Endothelial cell of umbilical vein (primary cell): ENCODE data around the gene BOLL.
"Not testable (repeated sequence)": the region's sequence is repeated elsewhere in the genome, so short reads cannot be mapped to it uniquely, and the experiment has no call there.

Experiments used
- EZH2 ChIP-seq: IDR thresholded peaks from 2 replicates; pipeline ENCODE4 v1.6.1; 2012; ENCODE audit warnings: borderline replicate concordance, low read depth, mild to moderate bottlenecking, moderate library complexity, low read length, inconsistent platforms; ENCODE audit not compliant: severe bottlenecking
- GATA2 ChIP-seq: IDR thresholded peaks from 2 replicates; pipeline ENCODE4 v1.7.0; 2011; ENCODE audit warnings: low read depth, mild to moderate bottlenecking, moderate library complexity, mixed read lengths, low read length; ENCODE audit not compliant: insufficient read length, insufficient read depth
- JUN ChIP-seq: IDR thresholded peaks from 2 replicates; pipeline ENCODE4 v1.6.1; 2011; ENCODE audit warnings: borderline replicate concordance, low read depth; ENCODE audit not compliant: insufficient read length, insufficient read depth
- MYC ChIP-seq: IDR thresholded peaks from one replicate; pipeline ENCODE4 v1.6.1; 2011; ENCODE audit warnings: mild to moderate bottlenecking, low read depth, low read length
- POLR2A ChIP-seq: IDR thresholded peaks from 2 replicates; pipeline ENCODE4 v1.6.1; 2012; ENCODE audit warnings: low read depth, mild to moderate bottlenecking, control low read depth, low read length
- POLR2AphosphoS5 ChIP-seq: IDR thresholded peaks from 2 replicates; pipeline ENCODE4 v1.6.1; 2012; ENCODE audit warnings: low read depth, mild to moderate bottlenecking, control low read depth, low read length, moderate library complexity; ENCODE audit not compliant: insufficient read depth
- TF ChIP-seq, protein P1 (sequence below), 2 donors: IDR thresholded peaks; 1 replicate in 1 of 2; 2 replicates in 1 of 2; pipeline ENCODE4 v1.5.1; 2011; ENCODE audit warnings: low read length in 2 of 2, mild to moderate bottlenecking in 2 of 2, moderate library complexity in 2 of 2, control low read depth in 1 of 2, inconsistent platforms in 1 of 2, low read depth in 1 of 2; ENCODE audit not compliant: insufficient read depth in 1 of 2; ENCODE audit errors: extremely low read depth in 1 of 2
- TF ChIP-seq, protein P2 (sequence below): IDR thresholded peaks from 2 replicates; pipeline ENCODE4 v1.6.1; 2011; ENCODE audit not compliant: insufficient read depth, insufficient read length

GRCh38 chr2:197709140-197709539 is 76.0 kb downstream of the BOLL start:
- not testable (repeated sequence) for TF ChIP-seq POLR2AphosphoS5, POLR2A, EZH2, GATA2, JUN, MYC
- TF ChIP-seq, protein P1, sequence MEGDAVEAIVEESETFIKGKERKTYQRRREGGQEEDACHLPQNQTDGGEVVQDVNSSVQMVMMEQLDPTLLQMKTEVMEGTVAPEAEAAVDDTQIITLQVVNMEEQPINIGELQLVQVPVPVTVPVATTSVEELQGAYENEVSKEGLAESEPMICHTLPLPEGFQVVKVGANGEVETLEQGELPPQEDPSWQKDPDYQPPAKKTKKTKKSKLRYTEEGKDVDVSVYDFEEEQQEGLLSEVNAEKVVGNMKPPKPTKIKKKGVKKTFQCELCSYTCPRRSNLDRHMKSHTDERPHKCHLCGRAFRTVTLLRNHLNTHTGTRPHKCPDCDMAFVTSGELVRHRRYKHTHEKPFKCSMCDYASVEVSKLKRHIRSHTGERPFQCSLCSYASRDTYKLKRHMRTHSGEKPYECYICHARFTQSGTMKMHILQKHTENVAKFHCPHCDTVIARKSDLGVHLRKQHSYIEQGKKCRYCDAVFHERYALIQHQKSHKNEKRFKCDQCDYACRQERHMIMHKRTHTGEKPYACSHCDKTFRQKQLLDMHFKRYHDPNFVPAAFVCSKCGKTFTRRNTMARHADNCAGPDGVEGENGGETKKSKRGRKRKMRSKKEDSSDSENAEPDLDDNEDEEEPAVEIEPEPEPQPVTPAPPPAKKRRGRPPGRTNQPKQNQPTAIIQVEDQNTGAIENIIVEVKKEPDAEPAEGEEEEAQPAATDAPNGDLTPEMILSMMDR (IDR thresholded peaks at IDR 0.05; ENCODE audit: extremely low read depth in 1 of 2, insufficient read depth in 1 of 2, low read depth in 1 of 2, low read length in 2 of 2) = not testable (repeated sequence)
- TF ChIP-seq, protein P2, sequence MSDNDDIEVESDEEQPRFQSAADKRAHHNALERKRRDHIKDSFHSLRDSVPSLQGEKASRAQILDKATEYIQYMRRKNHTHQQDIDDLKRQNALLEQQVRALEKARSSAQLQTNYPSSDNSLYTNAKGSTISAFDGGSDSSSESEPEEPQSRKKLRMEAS = not testable (repeated sequence)
